GM21529 (cell line): Measurements from ENCODE around the gene GP1BA.
"Not testable (repeated sequence)": the region's sequence is repeated elsewhere in the genome, so short reads cannot be mapped to it uniquely, and the experiment has no call there.

Experiments
- ATAC-seq: cut with Tn5 transposase; IDR thresholded peaks from one replicate; pipeline ENCODE4 v1.9.1; 2021; ENCODE audit not compliant: unreplicated experiment

GP1BA gene

GRCh38 chr17:4901108-4901647 is 30.9 kb upstream of the GP1BA start:
- no peak for ATAC-seq

GRCh38 chr17:4901648-4902344 is 30.3 kb upstream of the GP1BA start:
- ATAC-seq, result no peak

GRCh38 chr17:4902540-4902939 is 29.5 kb upstream of the GP1BA start:
- ATAC-seq, result no peak

- peak; percentile 42 for ATAC-seq
Observed at GRCh38 chr17:4903051-4903818, 28.8 kb upstream of the GP1BA start, which contains the start of gene CHRNE. Gene CHRNE, minus strand, starts transcription at chr17:4903098. Its CDS starts 35 bp downstream, at chr17:4903063.

GRCh38 chr17:4906642-4907041 is 25.4 kb upstream of the GP1BA start:
- not testable (repeated sequence) for ATAC-seq

- no peak for ATAC-seq
Observed at GRCh38 chr17:4908301-4908700, 23.8 kb upstream of the GP1BA start.

GRCh38 chr17:4908711-4909496 is 23.2 kb upstream of the GP1BA start:
- peak; percentile 51 for ATAC-seq

- ATAC-seq, result no peak
Observed at GRCh38 chr17:4913994-4914393, 18.1 kb upstream of the GP1BA start.

- not testable (repeated sequence) for ATAC-seq
Observed at GRCh38 chr17:4914551-4914950, 17.5 kb upstream of the GP1BA start.

- no peak for ATAC-seq
Observed at GRCh38 chr17:4919511-4920047, 12.5 kb upstream of the GP1BA start.

GRCh38 chr17:4920351-4921048 is 11.6 kb upstream of the GP1BA start:
- ATAC-seq, result no peak

GRCh38 chr17:4921320-4921719 is 10.8 kb upstream of the GP1BA start:
- ATAC-seq, result no peak

GRCh38 chr17:4926577-4927335 is 5.3 kb upstream of the GP1BA start:
- ATAC-seq, result not testable (repeated sequence)

- no peak for ATAC-seq
Observed at GRCh38 chr17:4928881-4929280, 3.2 kb upstream of the GP1BA start.

GRCh38 chr17:4932756-4933155 is 679 bp downstream of the GP1BA start:
- ATAC-seq, result no peak

GRCh38 chr17:4933646-4934045 is 1.6 kb downstream of the GP1BA start:
- no peak for ATAC-seq

- ATAC-seq, result no peak
Observed at GRCh38 chr17:4934173-4934979, 2.3 kb downstream of the GP1BA start.

- no peak for ATAC-seq
Observed at GRCh38 chr17:4935650-4936049, 3.6 kb downstream of the GP1BA start.

GRCh38 chr17:4936436-4936835 is 4.4 kb downstream of the GP1BA start:
- no peak for ATAC-seq
